HG03159 (cell line): ENCODE data around the gene SVOP.

Source experiments
- ATAC-seq: cut with Tn5 transposase; IDR thresholded peaks from one replicate; pipeline ENCODE4 v1.9.1; 2021; ENCODE audit warnings: mild to moderate bottlenecking, moderate library complexity; ENCODE audit not compliant: unreplicated experiment

SVOP gene

DNA sequence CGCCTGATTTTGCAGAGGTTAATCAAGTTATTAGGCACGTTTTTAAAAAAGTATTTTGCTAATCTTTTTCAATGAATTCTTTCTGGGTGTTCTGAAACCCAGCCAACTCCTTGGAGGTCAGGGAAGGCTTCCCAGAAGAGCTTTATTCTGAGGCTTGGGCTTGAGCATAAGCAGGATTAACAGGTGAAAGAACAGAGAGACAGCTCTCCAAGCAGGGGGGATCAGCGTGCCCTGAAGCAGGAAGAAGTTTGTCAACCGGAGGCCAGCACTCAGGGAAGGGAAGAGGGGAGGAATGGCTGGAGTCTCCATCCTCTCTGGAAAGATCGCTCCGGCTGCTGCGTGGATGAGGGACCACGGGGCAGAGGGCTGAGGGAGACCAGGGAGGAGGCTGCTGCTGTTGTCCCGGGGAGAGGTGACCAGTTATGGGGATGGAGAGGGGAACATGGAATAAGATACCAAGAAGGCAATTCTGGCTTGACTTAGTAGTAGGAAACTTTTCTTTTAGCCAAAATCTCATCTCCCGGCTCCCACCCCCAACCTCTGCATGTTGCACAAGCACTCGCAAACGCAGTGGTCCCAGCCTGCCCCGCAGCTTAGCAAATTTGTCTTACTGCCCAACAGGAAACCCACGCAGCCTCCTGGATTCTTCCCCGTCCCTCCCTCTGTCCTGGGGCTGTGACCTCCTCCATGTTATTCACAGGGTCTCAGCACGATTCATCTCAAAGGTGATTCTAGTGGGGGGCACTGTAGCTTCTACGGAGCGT lies 162.4 kb downstream of the SVOP start:
- ATAC-seq: no peak
